ENCODE results near the gene IFITM2.
"Not testable (repeated sequence)": the region's sequence is repeated elsewhere in the genome, so short reads cannot be mapped to it uniquely, and the experiment has no call there.

Gene IFITM2

GRCh38 chr11:308740-309665 is 1.4 kb downstream of the IFITM2 start:
- DNase-seq (ENCODE audit: low read depth in 2 of 2), result not testable (repeated sequence)

- not testable (repeated sequence) for DNase-seq (ENCODE audit: low read depth in 2 of 2)
These were observed 2.5 kb downstream of the IFITM2 start for GRCh38 chr11:309979-310572.

- not testable (repeated sequence) for DNase-seq (ENCODE audit: low read depth in 2 of 2)
These were observed 3.6 kb downstream of the IFITM2 start for GRCh38 chr11:311013-311748.

GRCh38 chr11:312092-312816 is 4.6 kb downstream of the IFITM2 start:
- no peak for DNase-seq (ENCODE audit: low read depth in 2 of 2)

- no peak for DNase-seq (ENCODE audit: low read depth in 2 of 2)
These were observed 5.7 kb downstream of the IFITM2 start for GRCh38 chr11:313304-313786.

- DNase-seq (ENCODE audit: low read depth in 2 of 2), result no peak
These were observed 6.4 kb downstream of the IFITM2 start, which contains the start of gene IFITM1 for GRCh38 chr11:313787-314553. Gene IFITM1, plus strand, starts transcription at chr11:314040. Its CDS starts 131 bp downstream, at chr11:314171.

- not testable (repeated sequence) for DNase-seq (ENCODE audit: low read depth in 2 of 2)
These were observed 6.9 kb downstream of the IFITM2 start for GRCh38 chr11:314554-314875.

- no peak for DNase-seq (ENCODE audit: low read depth in 2 of 2)
These were observed 7.5 kb downstream of the IFITM2 start for GRCh38 chr11:315051-315481.

- DNase-seq (ENCODE audit: low read depth in 2 of 2), result no peak
These were observed 7.9 kb downstream of the IFITM2 start for GRCh38 chr11:315516-315994.

- no peak for DNase-seq (ENCODE audit: low read depth in 2 of 2)
These were observed 8.6 kb downstream of the IFITM2 start for GRCh38 chr11:316031-316701.

GRCh38 chr11:316891-317301 is 9.3 kb downstream of the IFITM2 start:
- no peak for DNase-seq (ENCODE audit: low read depth in 2 of 2)

GRCh38 chr11:317668-318404 is 10.2 kb downstream of the IFITM2 start:
- not testable (repeated sequence) for DNase-seq (ENCODE audit: low read depth in 2 of 2)

GRCh38 chr11:318405-319120 is 10.9 kb downstream of the IFITM2 start:
- not testable (repeated sequence) for DNase-seq (ENCODE audit: low read depth in 2 of 2)

GRCh38 chr11:319121-319887 is 11.7 kb downstream of the IFITM2 start:
- DNase-seq (ENCODE audit: low read depth in 2 of 2), result not testable (repeated sequence)

- not testable (repeated sequence) for DNase-seq (ENCODE audit: low read depth in 2 of 2)
These were observed 12.3 kb downstream of the IFITM2 start for GRCh38 chr11:319888-320273.

- no peak for DNase-seq (ENCODE audit: low read depth in 2 of 2)
These were observed 16.5 kb downstream of the IFITM2 start for GRCh38 chr11:324156-324555.

GRCh38 chr11:324593-325517 is 17.2 kb downstream of the IFITM2 start:
- not testable (repeated sequence) for DNase-seq (ENCODE audit: low read depth in 2 of 2)

All from stimulated activated CD8-positive, alpha-beta memory T cell treated with anti-CD3 and anti-CD28 coated beads, Interleukin-2, amount 100 ng/mL, for 48 hours (primary cell).